HG02642 (cell line): ENCODE data around the gene NFKBIB.
A peak's percentile ranks its signal among the peaks of the same experiment; 100 is the strongest.
"Not testable (repeated sequence)": the region's sequence is repeated elsewhere in the genome, so short reads cannot be mapped to it uniquely, and the experiment has no call there.

ENCODE experiments used
- ATAC-seq: cut with Tn5 transposase; IDR thresholded peaks from one replicate; pipeline ENCODE4 v1.9.1; 2021; ENCODE audit warnings: mild to moderate bottlenecking; ENCODE audit not compliant: unreplicated experiment, poor library complexity

NFKBIB gene, protein sequence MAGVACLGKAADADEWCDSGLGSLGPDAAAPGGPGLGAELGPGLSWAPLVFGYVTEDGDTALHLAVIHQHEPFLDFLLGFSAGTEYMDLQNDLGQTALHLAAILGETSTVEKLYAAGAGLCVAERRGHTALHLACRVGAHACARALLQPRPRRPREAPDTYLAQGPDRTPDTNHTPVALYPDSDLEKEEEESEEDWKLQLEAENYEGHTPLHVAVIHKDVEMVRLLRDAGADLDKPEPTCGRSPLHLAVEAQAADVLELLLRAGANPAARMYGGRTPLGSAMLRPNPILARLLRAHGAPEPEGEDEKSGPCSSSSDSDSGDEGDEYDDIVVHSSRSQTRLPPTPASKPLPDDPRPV

DNA sequence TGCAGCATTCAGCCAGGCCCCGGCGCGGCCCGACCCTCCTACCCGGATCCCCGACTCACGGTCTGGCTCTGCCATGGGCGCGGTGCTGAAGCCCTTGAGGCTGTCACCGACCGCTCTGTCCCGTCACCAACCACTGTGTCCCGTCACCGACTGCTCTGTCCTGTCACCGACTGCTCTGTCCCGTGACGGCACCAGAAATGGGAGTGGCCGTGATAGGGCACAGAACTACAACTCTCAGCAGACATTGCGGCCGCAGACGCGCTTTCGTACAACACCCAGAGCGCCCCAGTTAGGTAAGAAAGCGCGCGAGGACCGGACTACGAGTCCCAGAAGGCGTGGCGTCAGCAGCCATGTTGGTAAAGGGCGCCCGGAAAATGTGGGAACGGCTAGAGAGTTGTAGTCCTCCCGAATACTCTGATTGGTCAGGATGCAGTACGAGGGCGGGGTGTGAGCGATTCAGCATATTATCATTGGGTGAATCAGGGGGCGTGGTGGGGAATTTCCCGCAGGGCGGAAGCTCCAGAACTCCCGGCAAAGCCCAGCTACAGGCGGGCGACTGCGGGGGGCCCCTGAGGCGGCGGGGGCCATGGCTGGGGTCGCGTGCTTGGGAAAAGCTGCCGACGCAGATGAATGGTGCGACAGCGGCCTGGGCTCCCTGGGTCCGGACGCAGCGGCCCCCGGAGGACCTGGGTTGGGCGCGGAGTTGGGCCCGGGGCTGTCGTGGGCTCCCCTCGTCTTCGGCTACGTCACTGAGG, at the start of gene NFKBIB, which contains the start of gene SIRT2:
Gene NFKBIB (plus strand): TSS at position 523 of the 755 bp plus-strand sequence. CDS start 64 bp downstream, at position 587.
Gene SIRT2 (minus strand): TSS at position 172 of the 755 bp plus-strand sequence. CDS start 97 bp downstream, at position 75.
- ATAC-seq: peak; percentile 94

DNA sequence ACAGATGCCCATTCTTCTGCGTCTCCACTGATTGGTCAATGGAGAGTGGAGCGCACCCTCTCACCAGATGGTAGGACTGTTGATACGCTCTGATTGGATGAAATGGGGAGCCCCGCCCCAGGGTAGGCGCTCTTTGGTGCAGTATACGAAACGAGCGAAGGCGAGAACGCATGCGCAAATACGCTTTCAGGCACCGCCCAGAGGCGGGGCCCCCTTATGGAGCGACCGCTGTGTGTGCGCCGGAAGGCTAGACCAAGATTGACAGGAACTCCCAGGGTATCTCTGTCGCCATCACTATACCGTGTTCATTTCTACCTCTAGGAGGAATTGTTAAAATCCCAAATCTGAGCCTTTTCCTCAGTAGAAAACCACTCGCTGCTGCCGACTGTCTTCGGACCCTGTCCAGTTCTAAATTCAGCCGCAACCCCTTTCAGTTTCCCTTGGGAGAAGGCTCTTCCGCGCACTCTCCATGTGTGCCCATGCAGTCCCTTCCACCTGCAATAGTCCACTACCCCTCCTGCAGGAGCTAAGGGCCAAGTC, 49.3 kb upstream of the NFKBIB start:
- ATAC-seq: peak; percentile 68

DNA sequence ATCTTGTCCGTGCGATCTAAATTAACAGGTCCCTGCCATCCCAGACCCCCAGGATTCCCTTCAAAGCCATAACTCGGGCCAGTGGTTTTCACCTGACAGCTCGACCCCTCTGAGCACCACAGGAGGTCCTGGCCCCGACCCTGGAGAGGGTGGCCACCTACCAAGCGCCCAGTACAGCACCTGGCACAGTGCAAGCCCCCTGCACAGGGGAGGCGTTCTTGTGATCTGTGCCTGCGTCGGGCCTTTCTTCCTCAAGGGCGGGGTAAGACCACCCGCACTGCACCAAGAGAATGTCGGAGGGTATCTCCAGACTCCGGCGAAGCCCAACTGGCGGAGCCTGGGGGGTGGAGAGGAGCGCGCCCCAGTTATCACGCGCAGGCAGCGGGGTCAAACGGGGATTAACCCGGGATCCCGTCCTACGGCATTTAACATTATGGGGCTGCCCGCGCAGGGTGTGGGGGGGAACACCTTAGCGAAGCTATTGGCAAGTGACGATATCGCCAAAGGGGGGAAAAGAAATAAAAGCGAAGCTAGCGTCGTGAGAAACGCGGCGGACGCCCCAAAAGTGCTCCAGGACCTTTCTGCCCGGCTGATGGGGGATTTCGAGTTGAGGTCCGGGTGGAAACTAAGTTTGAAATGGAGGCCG, 48.7 kb upstream of the NFKBIB start:
- no peak for ATAC-seq

DNA sequence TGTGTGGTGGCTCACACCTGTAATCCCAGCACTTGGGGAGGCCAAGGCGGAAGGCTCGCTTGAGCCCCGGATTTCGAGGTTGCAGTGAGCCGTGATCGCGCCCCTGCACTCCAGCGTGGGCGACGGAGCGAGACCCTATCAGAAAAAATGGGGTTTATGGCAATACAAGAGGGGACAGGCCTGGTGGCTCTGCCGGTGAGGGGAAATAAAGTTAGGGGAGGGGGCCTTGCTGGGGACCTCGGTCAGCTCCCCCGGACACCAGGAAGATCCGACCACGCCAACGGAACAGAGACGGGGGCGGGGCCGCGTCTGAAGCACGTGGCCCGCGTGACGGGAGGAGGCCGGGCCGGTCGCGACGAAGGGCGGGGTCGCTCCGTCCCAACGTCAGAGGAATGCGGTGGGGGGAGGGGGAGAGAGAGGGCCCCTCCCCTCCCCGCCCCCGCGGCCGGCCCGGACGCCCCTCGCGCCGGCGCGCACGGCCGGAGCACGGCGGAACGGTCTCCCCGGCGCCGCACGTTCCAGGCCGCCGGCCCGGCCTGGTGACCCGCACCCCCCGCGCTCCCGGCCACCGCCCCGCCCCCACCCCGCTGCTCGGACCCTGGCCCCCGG, 48.0 kb upstream of the NFKBIB start:
- peak; percentile 28 for ATAC-seq

DNA sequence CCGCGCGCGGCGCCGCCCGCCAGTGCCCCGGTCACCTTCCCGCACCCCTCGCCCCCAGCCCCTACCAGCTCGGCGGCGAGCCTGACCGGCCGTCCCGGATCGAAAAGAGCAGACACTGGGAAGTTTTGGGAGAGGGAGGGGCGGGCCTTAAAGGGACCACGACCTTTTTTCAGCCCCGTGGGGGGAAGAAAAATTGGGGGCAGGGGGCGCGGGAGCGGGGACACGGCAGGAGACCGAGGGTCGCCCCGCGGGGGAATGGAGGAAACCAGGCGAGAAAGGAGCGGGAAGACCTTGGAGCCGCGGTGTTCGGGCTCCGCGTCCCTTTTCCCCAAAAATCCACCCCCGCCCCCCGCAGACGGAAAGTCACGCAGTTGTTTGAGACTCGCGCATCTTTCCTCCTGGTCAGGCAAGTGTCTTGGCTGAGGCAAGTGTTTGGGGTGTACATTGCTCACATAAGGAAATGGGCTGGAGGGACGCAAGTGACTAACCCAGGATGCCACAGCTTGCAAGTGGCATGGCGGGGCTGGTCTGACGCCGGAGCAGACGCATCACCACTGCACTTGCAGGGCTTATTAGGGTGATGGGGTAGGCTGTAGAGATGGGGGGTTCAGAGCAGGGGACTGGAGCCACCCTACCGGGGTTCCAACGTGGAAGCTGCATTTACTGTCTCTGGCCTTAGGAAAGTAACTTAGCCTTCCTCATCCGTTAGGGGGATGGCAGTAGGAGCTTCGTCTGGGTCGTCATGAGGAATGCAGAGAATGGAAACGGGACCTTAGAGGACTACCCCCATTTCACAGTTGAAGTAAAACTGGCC, 47.3 kb upstream of the NFKBIB start:
- no peak for ATAC-seq

DNA sequence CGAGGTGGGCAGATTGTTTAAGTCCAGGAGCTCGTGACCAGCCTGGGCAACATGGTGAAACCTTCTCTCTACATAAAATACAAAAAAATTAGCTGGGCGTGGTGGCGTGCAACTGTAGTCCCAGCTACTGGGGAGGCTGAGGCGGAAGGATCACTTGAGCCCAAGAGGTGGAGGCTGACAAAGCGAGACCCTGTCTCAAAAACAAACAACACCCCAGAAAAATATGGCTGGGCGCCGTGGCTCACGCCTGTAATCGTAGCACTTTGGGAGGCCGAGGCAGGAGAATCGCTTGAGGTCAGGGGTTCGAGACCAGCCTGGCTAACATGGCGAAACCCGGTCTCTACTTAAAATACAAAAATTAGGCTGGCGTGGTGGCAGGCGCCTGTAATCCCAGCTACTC, 46.6 kb upstream of the NFKBIB start:
- no peak for ATAC-seq

DNA sequence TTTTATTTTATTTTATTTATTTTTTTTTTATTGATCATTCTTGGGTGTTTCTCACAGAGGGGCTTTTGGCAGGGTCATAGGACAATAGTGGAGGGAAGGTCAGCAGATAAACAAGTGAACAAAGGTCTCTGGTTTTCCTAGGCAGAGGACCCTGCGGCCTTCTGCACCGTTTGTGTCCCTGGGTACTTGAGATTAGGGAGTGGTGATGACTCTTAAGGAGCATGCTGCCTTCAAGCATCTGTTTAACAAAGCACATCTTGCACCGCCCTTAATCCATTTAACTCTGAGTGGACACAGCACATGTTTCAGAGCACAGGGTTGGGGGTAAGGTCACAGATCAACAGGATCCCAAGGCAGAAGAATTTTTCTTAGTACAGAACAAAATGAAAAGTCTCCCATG, 44.8 kb upstream of the NFKBIB start:
- ATAC-seq: not testable (repeated sequence)

DNA sequence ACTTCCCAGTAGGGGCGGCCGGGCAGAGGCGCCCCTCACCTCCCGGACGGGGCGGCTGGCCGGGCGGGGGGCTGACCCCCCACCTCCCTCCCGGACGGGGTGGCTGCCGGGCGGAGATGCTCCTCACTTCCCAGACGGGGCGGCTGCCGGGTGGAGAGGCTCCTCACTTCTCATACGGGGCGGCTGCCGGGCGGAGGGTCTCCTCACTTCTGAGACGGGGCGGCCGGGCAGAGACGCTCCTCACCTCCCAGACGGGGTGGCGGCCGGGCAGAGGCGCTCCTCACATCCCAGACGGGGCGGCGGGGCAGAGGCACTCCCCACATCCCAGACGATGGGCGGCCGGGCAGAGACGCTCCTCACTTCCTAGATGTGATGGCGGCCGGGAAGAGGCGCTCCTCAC, 44.0 kb upstream of the NFKBIB start:
- not testable (repeated sequence) for ATAC-seq

DNA sequence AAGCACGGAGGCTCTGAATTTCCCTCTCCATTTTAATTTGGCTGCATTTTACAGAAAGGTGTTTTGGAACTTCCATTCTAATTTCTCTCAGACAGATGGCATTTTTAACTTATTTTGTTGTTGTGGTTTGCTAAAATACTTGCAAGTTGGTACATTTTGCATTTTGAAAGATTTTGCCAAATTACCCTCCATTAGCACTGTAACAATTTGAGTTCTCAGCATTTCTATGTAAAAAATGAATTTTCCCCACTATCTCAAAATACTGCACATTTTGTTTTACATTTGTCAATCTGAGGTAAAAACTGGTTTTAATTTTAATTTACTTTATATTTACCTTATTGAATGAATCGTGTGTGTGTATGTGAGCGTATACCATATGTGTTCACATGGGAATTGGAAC, 43.0 kb upstream of the NFKBIB start:
- no peak for ATAC-seq

DNA sequence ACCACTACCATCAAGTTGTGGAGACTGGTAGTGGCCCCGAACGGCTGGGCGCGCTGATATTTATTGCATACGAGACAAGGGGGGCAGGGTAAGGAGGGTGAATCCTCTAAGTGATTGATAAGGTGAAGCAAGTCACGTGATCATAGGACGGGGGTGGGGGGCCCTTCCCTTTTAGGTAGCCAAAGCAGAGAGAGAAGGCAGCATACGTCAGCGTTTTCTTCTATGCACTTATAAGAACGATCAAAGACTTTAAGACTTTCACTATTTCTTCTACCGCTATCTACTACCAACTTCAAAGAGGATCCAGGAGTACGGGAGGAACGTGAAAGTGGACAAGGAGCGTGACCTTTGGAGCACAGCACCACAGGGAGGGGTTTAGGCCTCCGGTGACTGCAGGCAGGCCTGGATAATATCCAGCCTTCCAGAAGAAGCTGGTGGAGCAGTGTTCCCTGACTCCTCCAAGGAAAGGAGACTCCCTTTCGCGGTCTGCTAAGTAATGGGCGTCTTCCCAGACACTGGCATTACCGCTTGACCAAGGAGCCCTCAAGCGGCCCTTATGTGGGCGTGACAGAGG, 40.1 kb upstream of the NFKBIB start:
- not testable (repeated sequence) for ATAC-seq

DNA sequence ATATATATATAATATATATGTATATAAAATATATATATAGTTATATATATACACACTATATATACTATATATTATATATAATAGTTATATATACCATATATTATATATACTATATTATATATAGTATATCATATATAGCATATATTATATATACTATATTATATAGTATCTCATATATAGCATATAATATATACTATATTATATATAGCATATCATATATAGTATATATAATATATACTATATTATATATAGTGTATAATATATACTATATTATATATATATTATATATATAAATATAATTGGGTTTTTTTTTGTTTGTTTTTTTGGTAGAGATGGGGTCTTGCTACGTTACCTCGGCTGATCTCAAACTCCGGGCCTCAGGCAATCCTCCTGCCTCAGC, 38.4 kb upstream of the NFKBIB start:
- ATAC-seq: no peak

DNA sequence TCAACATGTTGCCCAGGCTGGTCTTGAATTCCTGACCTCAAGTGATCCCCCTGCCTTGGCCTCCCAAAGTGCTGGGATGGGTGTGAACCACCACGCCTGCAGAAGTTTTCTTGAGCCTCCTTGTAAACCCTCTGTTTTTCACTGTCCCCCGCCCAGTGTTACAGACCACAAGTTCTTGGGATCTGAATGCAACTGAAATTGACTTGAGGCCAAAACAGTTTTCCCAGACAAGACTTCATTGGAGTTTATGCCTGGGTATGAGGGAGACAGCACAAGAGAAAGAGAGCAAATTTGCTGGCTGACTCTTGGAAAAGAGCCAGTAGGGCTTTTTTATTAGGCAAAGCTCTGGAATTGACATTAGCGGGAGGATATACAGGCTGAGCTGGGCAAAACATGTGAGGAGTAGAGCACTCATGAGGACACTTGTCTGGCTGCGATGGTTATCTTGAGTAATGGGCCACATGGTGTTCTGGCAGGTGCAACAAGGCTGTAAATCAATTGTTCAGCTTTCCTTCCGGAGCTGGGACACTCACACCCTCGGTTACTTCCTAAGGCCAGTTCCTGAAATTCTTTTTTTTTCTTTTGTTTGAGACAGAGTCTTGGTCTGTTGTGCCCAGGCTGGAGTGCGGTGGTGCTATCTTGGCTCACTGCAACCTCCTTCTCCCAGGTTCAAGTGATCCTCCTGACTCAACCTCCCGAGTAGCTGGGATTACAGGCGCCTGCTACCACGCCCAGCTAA, 37.3 kb upstream of the NFKBIB start:
- ATAC-seq: no peak

DNA sequence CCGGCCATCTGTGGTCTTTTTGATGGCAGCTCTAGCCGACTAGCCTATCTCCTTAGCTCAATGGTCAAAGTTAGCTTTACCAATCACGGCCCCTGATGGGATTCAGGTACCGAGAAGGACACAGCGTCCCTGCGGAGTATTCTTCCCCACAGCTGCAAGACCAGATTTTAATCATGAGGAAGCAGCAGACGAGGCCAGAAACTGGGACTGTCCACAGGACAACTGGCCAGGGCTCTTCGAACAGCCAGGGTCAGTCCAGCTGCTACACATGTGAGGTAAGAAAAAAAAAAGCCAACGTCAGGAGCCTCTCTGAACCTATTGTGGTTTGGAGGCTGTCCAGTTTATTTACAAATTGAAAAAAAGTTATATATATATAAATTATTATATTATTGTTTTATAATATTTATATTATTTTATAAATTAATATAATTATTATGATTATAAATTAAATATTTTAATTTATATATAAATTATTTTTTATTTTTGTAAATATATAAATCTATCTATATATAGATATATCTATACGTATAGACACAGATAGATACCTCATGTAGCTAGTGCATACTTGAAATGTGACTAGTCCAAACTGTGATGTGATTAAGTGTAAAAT, 32.5 kb upstream of the NFKBIB start:
- ATAC-seq: no peak

DNA sequence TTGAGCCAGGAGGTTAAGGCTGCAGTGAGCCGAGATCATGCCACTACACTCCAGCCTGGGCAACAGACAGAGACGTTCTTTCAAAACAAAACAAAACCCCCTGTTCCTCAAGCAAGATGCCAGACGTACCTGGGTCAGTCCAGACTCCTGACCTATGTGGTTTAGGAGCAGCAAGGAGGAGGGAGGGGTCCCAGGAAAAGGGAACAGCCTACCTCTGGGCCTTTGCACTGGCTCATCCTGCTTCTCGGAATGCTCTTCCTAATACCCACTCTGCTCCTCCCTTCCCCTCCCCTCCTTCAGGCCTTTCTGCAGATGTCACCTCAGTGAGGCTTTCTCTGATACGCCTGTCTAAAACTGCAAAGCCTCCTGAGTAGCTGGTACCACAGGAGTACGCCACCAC, 31.2 kb upstream of the NFKBIB start:
- ATAC-seq: no peak

DNA sequence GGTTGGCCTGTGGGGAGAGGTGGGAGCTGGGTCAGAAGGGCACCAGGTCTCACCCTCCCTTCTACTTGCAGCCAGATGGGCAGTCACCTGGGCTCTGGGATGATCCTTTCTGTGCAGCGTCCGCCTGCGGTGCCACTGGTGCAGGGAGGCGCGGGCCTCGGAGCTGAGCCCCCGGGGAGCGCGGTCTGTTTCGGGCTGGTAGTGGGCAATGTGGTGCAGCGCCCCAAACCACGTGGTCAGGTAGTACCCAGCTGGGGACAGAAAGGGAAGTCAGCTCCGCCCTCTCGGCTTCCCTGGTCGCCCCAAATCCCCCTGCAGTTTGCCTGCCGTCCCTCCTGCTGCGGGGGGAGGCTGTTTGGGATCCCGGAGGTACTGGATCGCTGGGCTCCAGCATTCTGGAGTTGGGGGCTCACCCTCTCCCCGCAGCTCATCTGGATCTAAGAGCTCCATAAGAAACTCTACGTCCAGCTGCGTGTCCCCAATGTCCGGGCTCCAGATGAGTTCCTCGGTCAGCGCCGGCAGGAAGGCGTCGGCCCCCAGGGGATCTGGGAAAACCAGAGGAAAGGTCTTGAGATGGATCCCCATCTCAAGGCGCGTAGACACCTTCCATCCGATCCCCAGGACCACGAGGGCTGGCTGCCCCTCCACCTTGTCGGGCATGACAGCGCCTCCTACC, 30.5 kb upstream of the NFKBIB start:
- ATAC-seq: no peak

DNA sequence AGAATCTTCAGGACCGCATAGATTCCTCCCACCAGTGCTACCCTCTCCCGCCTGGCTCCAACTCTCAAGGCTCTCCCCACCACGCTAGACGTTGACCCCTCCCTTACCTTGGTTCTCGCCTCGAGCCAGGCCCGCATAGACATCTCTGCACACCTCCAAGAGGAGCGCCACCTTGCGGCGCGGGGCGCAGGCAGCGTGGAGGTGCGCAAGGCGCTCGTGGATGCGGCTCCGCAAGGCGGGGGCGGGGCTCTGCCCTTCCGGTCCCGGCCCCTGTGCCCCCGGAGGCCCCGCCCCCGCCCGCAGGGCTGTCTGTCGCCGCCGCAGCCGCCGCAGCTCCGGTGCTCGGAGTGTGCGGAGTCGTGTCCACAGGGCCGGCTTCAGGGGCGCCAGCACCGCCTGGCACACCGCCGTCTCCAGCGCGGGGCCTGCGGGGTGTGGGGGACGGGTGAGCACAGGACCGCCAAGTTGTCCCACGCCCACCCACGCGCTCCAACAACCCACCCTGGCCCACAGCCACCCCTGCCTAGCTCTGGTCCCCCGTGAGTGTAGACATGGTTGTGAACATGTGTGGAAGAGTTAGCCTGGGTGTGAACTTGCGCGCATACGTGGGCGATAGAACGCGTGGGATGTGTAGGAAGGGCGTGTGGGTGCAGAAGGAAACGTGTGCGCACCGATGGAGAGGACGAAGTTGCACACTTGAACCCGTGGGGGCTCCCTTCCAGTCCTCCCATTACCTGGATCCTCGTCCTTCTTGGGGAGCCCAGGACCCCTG, 29.7 kb upstream of the NFKBIB start:
- peak; percentile 72 for ATAC-seq

DNA sequence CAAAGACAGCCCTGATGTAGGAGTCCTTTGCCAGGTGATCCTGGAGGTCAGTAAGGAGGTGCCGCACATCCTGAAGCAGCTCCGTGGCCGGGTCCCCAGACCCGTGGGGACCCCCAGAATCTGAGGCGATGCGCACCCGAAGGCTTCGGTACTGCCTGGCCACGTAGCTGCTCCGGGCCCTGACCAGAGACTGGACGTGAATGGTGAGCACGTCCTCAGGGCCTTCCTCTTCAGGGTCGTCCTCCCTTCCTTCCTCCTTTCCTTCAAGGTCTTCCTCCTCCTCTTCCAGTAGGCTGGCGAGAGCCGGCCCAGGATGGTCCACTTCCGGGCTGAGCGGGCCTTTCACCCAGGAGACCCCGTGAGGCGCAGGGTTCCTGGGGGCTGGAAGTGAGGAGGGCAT, 29.2 kb upstream of the NFKBIB start:
- no peak for ATAC-seq
